A673 (cell line): Measurements from ENCODE around the gene ACTMAP. TPM values are rescaled to one million over a fixed set of nuclear protein-coding genes. Genes with fewer than 3 reads are reported as not detected.

Source experiments
- BruUV-seq: library from RNA; stranded (reverse); fragments of 400-500 nt; replicated peaks from 2 replicates; lab custom pipeline; 2021; lab: Mats Ljungman, UMichigan
- CTCF ChIA-PET: fragments of 300-600 bp; sonication (Branson Sonifier 250); formaldehyde crosslinking; loops from one replicate; lab custom pipeline; 2022; ENCODE audit warnings: antibody characterized with exemption; lab: Charles Lee
- POLR2A ChIA-PET: fragments of 300-600 bp; sonication (Branson Sonifier 250); formaldehyde crosslinking; loops from one replicate; lab custom pipeline; 2022; ENCODE audit warnings: antibody characterized with exemption; ENCODE audit not compliant: low non-redundant PET; lab: Charles Lee
- DNase-seq: peaks from one replicate; pipeline ENCODE4 v3.0.0-alpha.2; 2015; ENCODE audit warnings: low spot score
- H3K27ac ChIP-seq: fragments of 200-600 bp; sonication (generic); 2 replicates; pipeline ENCODE4 v1.5.1; 2016; ENCODE audit warnings: mixed run types, low read depth, mild to moderate bottlenecking, mixed read lengths, antibody characterized with exemption, low read length; ENCODE audit not compliant: poor library complexity, severe bottlenecking
- H3K27me3 ChIP-seq: fragments of 200-600 bp; sonication (generic); replicated peaks from 2 replicates; pipeline ENCODE4 v1.6.1; 2017; ENCODE audit warnings: mixed run types, low read depth, mild to moderate bottlenecking, mixed read lengths, antibody characterized with exemption, low read length; ENCODE audit not compliant: insufficient read depth, poor library complexity
- H3K36me3 ChIP-seq: fragments of 200-600 bp; sonication (generic); 2 replicates; pipeline ENCODE4 v1.6.1; 2016; ENCODE audit warnings: mixed run types, mild to moderate bottlenecking, mixed read lengths, antibody characterized with exemption, low read length; ENCODE audit not compliant: insufficient read depth, poor library complexity, severe bottlenecking
- H3K4me1 ChIP-seq: fragments of 200-600 bp; sonication (generic); 2 replicates; pipeline ENCODE4 v1.6.1; 2017; ENCODE audit warnings: mixed run types, mild to moderate bottlenecking, mixed read lengths, antibody characterized with exemption, low read length; ENCODE audit not compliant: insufficient read depth, poor library complexity, severe bottlenecking
- H3K4me3 ChIP-seq: fragments of 200-600 bp; sonication (generic); 2 replicates; pipeline ENCODE4 v1.5.1; 2016; ENCODE audit warnings: low read depth, mixed run types, mild to moderate bottlenecking, mixed read lengths, low read length; ENCODE audit not compliant: poor library complexity, severe bottlenecking
- H3K9me3 ChIP-seq: fragments of 200-600 bp; sonication (generic); 2 replicates; pipeline ENCODE4 v1.6.1; 2016; ENCODE audit warnings: mixed run types, low read depth, mild to moderate bottlenecking, mixed read lengths, antibody characterized with exemption, low read length; ENCODE audit not compliant: poor library complexity, severe bottlenecking
- EZH2 ChIP-seq: fragments of 200-600 bp; sonication (generic); IDR thresholded peaks from 2 replicates; pipeline ENCODE4 v1.6.1; 2017; ENCODE audit warnings: borderline replicate concordance, low read depth, mild to moderate bottlenecking, mixed read lengths, antibody characterized with exemption, low read length; ENCODE audit not compliant: poor library complexity, severe bottlenecking
- intact Hi-C: fragments of 100-400 bp; cut with micrococcal nuclease; formaldehyde crosslinking; loops from one replicate; pipeline ENCODE4 v1.10.0; 2022; ENCODE audit not compliant: unreplicated experiment
- total RNA-seq: library from RNA; stranded (reverse); gene quantifications from 2 replicates; pipeline ENCODE4 v1.2.3, GENCODE V29; 2021
- TF ChIP-seq, protein P1 (sequence below): fragments of 300-800, 200-600 bp; sonication (generic); conservative IDR thresholded peaks from 2 replicates; pipeline ENCODE4 v1.5.1; 2017; ENCODE audit warnings: low read depth, mild to moderate bottlenecking, antibody characterized with exemption, low read length, moderate library complexity, mixed read lengths

Gene ACTMAP
- total RNA-seq, 1 experiment from 2014 or later: 17.1 TPM

DNA sequence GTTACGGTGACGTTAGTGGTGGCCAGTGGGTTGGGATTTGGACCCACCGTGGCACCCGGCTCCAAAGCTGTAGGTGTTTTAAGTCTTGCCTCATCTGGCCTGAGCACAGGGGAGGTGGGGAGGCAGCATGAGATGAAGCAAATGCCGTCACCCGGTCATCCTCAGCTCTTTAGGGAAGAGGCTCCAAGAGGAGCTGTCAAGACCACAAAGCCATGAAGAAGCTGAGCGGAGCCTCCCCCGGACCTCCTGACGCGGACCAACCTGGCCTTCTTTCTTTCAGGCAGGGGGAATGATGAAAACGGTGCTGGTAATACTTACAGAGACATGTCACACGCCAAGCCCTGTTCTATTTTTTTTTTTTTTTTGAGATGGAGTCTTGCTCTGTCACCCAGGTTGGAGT lies 7.4 kb downstream of the ACTMAP start:
- H3K27me3 ChIP-seq: no peaks in the 10 kb centered on the region
- intact Hi-C loops: no loop called here
- no peaks in the 10 kb centered on the region for H3K9me3 ChIP-seq
- no peak for DNase-seq
- TF ChIP-seq, protein P1, sequence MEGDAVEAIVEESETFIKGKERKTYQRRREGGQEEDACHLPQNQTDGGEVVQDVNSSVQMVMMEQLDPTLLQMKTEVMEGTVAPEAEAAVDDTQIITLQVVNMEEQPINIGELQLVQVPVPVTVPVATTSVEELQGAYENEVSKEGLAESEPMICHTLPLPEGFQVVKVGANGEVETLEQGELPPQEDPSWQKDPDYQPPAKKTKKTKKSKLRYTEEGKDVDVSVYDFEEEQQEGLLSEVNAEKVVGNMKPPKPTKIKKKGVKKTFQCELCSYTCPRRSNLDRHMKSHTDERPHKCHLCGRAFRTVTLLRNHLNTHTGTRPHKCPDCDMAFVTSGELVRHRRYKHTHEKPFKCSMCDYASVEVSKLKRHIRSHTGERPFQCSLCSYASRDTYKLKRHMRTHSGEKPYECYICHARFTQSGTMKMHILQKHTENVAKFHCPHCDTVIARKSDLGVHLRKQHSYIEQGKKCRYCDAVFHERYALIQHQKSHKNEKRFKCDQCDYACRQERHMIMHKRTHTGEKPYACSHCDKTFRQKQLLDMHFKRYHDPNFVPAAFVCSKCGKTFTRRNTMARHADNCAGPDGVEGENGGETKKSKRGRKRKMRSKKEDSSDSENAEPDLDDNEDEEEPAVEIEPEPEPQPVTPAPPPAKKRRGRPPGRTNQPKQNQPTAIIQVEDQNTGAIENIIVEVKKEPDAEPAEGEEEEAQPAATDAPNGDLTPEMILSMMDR: no peak
- TF ChIP-seq EZH2: no peak
- H3K4me3 ChIP-seq: no peak overlapping the region
- CTCF ChIA-PET: no interaction called here
- no peak overlapping the region for H3K27ac ChIP-seq
- no peaks in the 10 kb centered on the region for H3K4me1 ChIP-seq
- POLR2A ChIA-PET: no interaction called here
- BruUV-seq: no TSS peak
- H3K36me3 ChIP-seq: no peaks in the 10 kb centered on the region

DNA sequence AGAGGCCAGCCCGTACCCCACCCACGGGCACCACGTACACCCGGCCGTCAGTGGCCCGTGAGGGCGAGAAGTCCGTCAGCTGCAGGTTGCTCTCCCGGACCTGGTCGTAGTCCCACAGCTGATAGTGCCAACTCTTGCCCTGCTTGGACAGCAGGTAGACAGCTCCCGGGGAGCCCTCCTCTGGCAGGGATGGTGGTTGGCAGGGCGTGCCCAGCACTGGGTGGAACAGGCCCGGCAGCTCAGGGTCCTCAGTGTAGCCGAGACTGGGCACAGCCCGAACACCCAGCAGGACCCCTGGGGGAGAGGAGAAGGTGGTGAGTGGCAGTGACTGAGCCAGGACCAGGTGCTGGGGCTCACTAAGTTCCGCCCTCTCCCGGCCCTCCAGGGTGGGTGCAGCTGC lies 7.8 kb downstream of the ACTMAP start:
- Histone ChIP-seq H3K36me3 (no peaks in the 10 kb centered on the region), H3K4me1 (no peaks in the 10 kb centered on the region), H3K27me3 (no peaks in the 10 kb centered on the region), H3K4me3 (no peak overlapping the region), H3K9me3 (no peaks in the 10 kb centered on the region), H3K27ac (no peak overlapping the region)
- BruUV-seq: no TSS peak
- TF ChIP-seq EZH2: no peak
- TF ChIP-seq, protein P1: no peak
- ChIA-PET POLR2A (no interaction called here), CTCF (no interaction called here)
- DNase-seq: no peak
- intact Hi-C loops: no loop called here

DNA sequence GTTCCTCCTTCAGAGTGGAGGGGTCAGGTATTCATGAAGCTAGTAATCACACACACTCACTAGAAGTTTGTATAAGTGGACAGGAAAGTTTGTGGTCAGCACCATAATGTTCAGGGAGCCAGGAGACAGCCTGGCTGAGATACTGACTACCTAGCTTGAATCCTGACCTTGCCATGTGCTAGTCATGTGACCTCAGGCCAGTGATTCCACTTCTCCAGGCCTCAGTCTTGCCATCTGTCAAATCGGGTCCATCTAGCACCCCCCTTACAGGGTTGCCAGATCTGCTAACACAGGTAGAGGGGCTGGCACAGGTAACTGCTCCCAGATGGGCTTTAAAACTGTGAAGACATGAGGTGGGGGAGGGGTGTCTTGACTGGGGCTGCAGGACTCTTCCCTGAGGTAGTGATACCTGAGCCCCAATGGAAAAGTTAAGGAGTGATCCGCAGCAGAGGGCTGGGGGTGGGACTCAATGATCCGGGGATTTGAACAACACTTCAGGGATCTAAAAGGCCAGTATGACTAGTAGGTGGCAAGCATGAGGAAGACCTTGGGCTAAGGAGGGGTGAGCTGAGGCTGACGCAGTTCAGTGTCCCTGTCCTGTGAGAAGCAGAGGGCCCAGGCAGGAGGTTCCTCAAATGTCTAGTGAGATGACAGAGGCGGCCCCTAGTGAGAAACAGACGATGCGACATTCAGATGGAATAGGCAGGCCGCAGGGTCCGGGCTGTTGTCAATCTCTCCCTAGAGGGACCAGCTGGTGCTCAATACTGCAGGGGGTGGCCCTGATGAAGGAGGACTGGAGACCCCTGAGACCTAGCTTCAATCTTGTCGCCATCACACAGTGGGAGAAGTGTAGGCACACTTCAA lies 8.5 kb downstream of the ACTMAP start:
- intact Hi-C loops: no loop called here
- TF ChIP-seq, protein P1: no peak
- no peak for TF ChIP-seq EZH2
- ChIA-PET POLR2A (no interaction called here), CTCF (no interaction called here)
- Histone ChIP-seq H3K27me3 (no peaks in the 10 kb centered on the region), H3K27ac (no peak overlapping the region), H3K36me3 (peaks cover 2% of the 10 kb centered on the region), H3K9me3 (no peaks in the 10 kb centered on the region), H3K4me3 (no peak overlapping the region), H3K4me1 (no peaks in the 10 kb centered on the region)
- DNase-seq: no peak
- no TSS peak for BruUV-seq
